ENCODE measurements around the gene STK17B.

STK17B gene

DNA sequence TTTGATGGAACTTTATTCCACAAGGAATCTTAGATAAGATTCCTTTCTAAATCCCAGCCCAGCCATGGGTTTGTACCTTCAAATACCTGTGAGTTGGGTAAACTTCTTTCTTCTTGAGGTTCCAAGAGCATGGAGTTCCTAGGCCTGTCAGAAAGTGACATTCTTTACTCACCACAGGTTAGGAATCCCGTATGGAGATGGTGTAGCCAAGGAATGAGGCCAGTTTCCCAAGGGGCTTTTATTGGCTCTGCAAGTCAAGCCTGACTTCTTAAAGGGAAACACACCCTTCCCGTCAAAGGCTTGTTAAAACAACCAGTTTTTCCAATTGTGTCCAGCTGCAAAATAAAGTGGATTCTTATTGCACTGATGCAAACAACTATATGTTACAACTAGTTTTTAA is 45.8 kb downstream of the STK17B start:
- H3K4me3 ChIP-seq (ENCODE audit: low read depth, low read length) = no peak overlapping the region
- TF ChIP-seq MYC (IDR thresholded peaks at IDR 0.05; ENCODE audit: low read depth, low read length) (no peak), POLR2A (IDR thresholded peaks at IDR 0.05; ENCODE audit: extremely low read depth, insufficient read length) (no peak)
- TF ChIP-seq, protein P1, sequence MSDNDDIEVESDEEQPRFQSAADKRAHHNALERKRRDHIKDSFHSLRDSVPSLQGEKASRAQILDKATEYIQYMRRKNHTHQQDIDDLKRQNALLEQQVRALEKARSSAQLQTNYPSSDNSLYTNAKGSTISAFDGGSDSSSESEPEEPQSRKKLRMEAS (IDR thresholded peaks at IDR 0.05; ENCODE audit: low read depth, low read length) = no peak
- TF ChIP-seq, protein P2, sequence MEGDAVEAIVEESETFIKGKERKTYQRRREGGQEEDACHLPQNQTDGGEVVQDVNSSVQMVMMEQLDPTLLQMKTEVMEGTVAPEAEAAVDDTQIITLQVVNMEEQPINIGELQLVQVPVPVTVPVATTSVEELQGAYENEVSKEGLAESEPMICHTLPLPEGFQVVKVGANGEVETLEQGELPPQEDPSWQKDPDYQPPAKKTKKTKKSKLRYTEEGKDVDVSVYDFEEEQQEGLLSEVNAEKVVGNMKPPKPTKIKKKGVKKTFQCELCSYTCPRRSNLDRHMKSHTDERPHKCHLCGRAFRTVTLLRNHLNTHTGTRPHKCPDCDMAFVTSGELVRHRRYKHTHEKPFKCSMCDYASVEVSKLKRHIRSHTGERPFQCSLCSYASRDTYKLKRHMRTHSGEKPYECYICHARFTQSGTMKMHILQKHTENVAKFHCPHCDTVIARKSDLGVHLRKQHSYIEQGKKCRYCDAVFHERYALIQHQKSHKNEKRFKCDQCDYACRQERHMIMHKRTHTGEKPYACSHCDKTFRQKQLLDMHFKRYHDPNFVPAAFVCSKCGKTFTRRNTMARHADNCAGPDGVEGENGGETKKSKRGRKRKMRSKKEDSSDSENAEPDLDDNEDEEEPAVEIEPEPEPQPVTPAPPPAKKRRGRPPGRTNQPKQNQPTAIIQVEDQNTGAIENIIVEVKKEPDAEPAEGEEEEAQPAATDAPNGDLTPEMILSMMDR (IDR thresholded peaks at IDR 0.05; ENCODE audit: low read depth, low read length) = no peak
- no peak for DNase-seq (ENCODE audit: low read depth)

DNA sequence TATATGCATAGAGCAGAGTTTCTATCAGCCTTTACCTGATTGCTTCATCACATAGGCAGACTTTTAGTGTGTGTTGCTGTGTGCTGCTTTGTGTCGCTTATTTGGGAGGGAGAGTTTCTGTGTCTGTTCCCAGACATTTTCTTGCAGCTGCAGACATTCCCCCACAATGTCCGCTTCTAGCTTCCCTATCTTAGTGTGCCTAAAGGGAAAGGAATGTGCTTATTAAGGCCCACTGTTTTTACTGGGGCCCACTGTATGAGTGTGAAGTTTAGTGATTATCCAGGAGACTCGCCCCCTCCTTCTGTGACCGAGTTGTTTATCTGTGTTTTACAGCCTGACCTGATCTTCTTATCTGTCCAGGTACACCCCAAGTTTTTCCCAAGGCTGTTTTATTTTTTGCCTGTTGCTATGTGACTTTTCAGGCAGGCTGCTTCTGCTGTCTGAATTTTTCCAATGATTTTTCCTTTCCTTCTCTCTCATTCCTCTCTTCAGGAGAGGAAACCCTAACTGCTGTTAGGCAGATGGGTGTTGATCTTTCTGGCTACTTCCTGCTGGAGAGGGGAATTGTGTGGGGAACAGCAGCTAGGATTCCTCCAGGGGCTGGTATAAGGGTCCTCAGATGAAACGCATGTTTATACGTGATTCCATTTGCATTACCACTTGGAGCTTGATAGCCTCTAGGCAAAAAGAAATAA is 47.6 kb downstream of the STK17B start:
- DNase-seq (ENCODE audit: low read depth) = no peak
- no peak for TF ChIP-seq MYC (IDR thresholded peaks at IDR 0.05; ENCODE audit: low read depth, low read length)
- TF ChIP-seq, protein P1 (IDR thresholded peaks at IDR 0.05; ENCODE audit: low read depth, low read length) = no peak
- no peak for TF ChIP-seq POLR2A (IDR thresholded peaks at IDR 0.05; ENCODE audit: extremely low read depth, insufficient read length)
- TF ChIP-seq, protein P2 (IDR thresholded peaks at IDR 0.05; ENCODE audit: low read depth, low read length) = no peak
- no peak overlapping the region for H3K4me3 ChIP-seq (ENCODE audit: low read depth, low read length)

- TF ChIP-seq, protein P1 (IDR thresholded peaks at IDR 0.05; ENCODE audit: low read depth, low read length) = no peak
- TF ChIP-seq, protein P2 (IDR thresholded peaks at IDR 0.05; ENCODE audit: low read depth, low read length) = no peak
- no peak for TF ChIP-seq POLR2A (IDR thresholded peaks at IDR 0.05; ENCODE audit: extremely low read depth, insufficient read length)
- TF ChIP-seq MYC (IDR thresholded peaks at IDR 0.05; ENCODE audit: low read depth, low read length) = no peak
- no peak for DNase-seq (ENCODE audit: low read depth)
- no peak overlapping the region for H3K4me3 ChIP-seq (ENCODE audit: low read depth, low read length)
Observed at GRCh38 chr2:196119926-196120325, 51.5 kb downstream of the STK17B start.

- no peak overlapping the region for H3K4me3 ChIP-seq (ENCODE audit: low read depth, low read length)
- TF ChIP-seq MYC (IDR thresholded peaks at IDR 0.05; ENCODE audit: low read depth, low read length) (no peak), POLR2A (IDR thresholded peaks at IDR 0.05; ENCODE audit: extremely low read depth, insufficient read length) (no peak)
- TF ChIP-seq, protein P2 (IDR thresholded peaks at IDR 0.05; ENCODE audit: low read depth, low read length) = no peak
- TF ChIP-seq, protein P1 (IDR thresholded peaks at IDR 0.05; ENCODE audit: low read depth, low read length) = no peak
- DNase-seq (ENCODE audit: low read depth) = no peak
Observed at GRCh38 chr2:196117214-196117705, 54.1 kb downstream of the STK17B start.

- no peak overlapping the region for H3K4me3 ChIP-seq (ENCODE audit: low read depth, low read length)
- TF ChIP-seq, protein P2 (IDR thresholded peaks at IDR 0.05; ENCODE audit: low read depth, low read length) = no peak
- no peak for TF ChIP-seq POLR2A (IDR thresholded peaks at IDR 0.05; ENCODE audit: extremely low read depth, insufficient read length)
- TF ChIP-seq, protein P1 (IDR thresholded peaks at IDR 0.05; ENCODE audit: low read depth, low read length) = no peak
- no peak for TF ChIP-seq MYC (IDR thresholded peaks at IDR 0.05; ENCODE audit: low read depth, low read length)
- DNase-seq (ENCODE audit: low read depth) = no peak
Observed at GRCh38 chr2:196113061-196113974, 58.1 kb downstream of the STK17B start.

All from NB4 (cell line).